DMS53 (cell line): ENCODE data around the gene PDE7B.

Source experiments
- DNase-seq: peaks from one replicate; lab custom pipeline; 2025; lab: John Stamatoyannopoulos, UW

Gene PDE7B

DNA sequence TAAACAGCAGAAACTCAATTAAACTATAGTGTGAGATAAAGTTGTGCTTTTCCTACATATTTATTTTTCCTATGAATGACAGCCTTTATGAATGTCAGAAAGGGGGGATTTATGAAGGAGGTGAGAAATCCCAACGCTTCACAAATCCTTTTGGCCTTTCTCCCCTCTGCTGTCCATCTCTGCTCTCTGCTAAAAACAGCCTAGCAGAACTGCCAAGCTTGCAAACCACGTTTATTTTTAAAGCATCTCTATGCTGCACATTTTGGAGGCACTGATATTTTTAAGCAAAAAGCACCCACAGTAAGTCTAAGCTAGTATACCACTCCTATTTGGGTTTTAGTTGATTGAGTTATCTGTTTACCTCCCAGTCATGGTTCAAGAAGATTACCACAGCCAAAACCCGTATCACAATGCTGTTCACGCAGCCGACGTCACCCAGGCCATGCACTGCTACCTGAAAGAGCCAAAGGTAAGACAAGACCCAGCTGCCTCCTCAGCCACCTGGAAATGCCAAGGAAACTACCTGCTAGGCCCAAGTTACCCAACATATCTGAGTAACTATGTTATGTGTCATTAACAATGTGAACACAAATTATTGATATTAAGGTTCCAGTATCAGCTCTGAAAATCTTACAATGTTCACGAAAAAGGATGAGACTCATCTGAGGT lies 302.3 kb downstream of the PDE7B start:
- DNase-seq = no peak

- no peak for DNase-seq
Observed at GRCh38 chr6:136155191-136155590, 303.7 kb downstream of the PDE7B start.

GRCh38 chr6:136157743-136158142 lies 306.2 kb downstream of the PDE7B start:
- DNase-seq = no peak

DNA sequence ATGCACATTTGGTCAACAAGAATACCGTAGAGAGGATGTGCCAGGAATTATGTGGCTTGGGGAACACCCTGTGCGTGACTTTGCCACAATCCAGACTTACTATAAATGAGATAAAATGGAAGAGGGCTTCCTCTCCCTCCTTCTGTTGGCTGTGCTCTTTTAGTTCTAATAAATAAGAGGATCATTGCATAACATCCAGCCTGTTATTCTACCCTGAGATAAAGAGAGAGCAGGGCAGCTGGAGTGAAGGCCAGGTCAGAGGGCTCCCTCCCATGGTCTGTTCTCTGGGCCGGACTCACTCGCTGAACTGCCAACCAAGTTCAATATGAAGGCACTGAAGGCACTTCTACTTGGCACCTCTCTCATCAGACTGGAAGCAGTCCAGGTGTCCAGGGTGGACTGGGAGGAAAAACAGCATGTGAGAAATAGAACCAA lies 306.9 kb downstream of the PDE7B start:
- DNase-seq = no peak

GRCh38 chr6:136158971-136159370 lies 307.5 kb downstream of the PDE7B start:
- DNase-seq = no peak

DNA sequence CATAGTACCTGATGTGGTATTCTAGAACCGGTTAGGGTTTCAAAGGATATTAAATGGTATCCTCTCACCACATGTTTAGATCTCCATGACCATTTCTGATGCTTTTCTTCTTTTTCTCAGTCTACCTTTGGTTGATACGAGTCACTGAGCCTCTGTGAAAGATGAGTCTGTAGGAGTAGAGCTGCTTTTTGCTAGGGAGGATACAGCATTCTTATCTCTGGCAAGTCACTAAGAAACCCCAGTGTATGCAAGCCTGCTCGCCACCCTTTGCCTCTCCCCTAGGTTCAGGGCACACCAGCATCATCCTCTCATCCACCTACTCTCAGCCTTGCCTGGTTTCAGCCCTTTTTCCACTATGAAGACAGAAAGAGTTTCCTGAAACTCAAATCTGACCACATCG lies 308.7 kb downstream of the PDE7B start:
- no peak for DNase-seq

DNA sequence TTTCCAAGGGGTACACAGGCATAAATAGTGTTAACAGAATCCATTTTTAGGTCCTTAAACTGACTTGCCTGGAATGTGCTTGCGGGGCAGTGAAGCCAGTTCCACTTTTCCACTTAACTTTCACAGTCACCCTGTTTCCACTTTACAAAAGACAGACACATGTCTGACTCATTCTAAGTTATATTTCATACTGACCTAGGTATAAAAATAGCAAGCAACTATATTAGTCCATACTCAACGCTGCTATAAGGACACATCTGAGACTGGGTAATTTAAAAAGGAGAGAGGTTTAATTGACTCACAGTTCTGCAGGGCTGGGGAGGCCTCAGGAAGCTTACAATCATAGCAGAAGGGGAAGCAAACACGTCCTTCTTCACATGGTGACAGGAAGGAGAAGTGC lies 310.4 kb downstream of the PDE7B start:
- no peak for DNase-seq

DNA sequence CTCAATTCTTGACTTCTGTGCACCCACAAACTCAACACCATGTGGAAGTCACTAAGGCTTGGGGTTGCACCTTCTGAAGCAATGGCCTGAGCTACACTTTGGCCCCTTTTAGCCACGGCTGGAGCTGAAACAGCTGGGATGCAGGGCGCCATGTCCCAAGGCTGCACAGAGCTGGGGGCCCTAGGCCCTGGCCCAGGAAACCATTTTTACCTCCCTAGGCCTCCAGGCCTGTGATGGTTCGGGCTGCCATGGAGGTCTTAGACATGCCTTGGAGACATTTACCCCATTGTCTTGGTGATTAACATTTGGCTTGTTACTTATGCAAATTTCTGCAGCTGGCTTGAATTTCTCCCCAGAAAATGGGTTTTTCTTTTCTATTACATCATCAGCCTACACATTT lies 311.8 kb downstream of the PDE7B start:
- no peak for DNase-seq

- DNase-seq = no peak
Observed at GRCh38 chr6:136166815-136167214, 315.3 kb downstream of the PDE7B start.

- DNase-seq = no peak
Observed at GRCh38 chr6:136169394-136170148, 318.1 kb downstream of the PDE7B start.

DNA sequence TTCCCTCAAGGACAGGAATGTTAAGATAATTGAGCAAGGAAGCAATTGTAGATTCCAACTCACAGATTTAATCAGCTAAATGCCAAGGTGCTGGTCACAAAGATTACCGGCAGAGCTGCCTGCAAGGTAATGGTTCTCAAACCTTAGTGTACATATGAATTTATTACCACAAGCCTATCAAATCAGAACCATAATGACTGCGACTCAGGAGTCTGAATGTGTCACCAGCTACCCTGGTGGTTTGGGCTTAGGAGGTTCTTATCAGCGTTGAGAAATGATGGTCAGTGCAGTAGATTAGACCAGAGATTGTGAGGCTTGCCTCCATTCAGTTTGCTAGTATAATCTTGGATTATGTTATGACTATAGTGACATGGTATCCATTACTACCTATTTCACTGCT lies 319.7 kb downstream of the PDE7B start:
- DNase-seq = no peak

DNA sequence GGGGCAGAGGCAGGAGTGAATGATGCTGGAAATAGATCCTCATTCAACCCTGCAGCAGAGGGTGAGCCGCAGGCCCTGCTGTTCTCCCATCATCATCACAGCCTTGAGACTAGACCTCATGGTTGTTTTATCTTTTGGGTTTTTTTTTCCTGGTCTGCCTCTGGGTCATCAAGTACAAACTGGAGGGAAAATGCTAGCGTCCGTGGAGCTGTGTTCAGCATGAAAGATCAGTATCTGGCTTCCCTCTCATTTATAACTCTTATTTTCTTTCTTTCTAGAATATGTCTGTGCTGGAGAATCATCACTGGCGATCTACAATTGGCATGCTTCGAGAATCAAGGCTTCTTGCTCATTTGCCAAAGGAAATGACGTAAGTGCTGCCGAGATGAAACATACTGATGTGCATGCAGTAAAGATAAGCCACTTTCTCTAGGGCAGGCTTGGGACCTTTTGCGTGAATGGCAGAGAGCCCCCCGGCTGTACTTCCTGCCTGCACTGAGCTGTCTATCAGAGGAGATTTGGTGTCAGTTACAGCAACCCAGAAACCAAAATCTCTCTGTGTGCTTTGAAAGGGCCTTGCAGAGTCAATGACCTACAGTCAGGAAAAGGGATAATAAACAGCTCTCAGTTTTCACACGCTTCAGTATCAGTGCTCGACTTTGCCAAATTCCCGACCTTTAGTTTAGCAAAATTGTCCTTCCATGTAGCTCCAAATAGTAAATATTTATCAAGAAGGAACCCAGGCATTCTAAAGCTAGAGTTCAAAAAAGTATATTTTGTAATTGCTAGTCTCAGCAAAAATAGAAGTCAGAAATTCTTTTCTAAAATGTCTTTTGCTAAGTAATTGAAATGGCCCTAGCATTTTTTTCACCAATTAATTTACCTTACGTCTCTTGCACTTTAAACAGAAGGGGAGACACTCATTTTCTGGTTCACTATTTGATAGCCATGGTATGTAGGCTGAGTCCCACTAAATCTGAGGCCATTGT lies 322.3 kb downstream of the PDE7B start:
- DNase-seq = no peak

DNA sequence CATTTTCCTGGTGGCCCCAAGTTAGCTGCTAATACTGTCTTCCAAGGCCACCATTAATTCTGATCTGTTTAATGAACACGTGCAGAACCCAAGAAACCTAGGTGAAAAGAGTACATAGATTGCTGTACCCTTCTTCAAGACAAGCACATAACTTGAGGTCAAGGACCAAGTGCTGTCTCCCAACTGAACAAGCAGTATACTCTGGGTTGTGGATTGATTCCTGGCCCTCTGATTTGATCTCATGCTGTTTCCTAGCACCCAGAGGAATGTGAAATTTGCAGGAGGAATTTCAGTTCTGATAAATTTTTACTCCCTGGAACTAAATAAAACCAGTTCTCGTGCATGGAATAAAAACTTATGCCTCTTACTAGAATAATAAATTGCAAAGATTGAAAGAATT lies 323.0 kb downstream of the PDE7B start:
- no peak for DNase-seq

DNA sequence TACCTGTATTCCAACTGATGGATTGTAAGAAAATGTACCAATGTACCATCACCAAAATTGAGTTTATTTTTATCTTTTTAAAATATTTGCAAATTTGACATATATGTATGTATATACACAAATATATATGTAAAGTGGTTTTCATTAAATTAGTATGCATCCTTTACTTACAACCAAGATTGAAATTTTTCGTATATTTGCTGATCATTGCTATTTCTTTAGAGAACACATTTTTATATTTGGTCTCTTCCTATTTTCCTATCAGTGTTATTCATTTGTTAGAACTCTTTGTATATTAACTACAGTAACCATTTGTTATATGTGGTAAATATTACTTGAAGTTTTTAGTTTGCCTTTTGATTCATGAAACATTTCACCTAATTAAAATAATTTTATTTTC lies 324.4 kb downstream of the PDE7B start:
- no peak for DNase-seq

DNA sequence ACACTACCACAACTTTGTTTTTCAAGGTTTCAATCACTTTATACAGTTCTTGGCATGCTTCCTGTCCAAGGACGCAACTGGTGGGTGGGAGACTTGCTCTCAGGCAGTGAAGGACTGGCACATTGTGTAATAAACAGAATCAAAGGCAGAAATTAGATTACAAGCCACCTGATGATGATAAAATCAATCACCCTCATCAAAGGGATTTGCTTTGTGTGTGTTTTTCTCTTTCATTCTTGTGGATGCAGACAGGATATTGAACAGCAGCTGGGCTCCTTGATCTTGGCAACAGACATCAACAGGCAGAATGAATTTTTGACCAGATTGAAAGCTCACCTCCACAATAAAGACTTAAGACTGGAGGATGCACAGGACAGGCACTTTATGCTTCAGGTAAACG lies 327.2 kb downstream of the PDE7B start:
- DNase-seq = no peak

- peak; percentile 3 for DNase-seq
Observed at GRCh38 chr6:136180704-136181511, 329.4 kb downstream of the PDE7B start.

DNA sequence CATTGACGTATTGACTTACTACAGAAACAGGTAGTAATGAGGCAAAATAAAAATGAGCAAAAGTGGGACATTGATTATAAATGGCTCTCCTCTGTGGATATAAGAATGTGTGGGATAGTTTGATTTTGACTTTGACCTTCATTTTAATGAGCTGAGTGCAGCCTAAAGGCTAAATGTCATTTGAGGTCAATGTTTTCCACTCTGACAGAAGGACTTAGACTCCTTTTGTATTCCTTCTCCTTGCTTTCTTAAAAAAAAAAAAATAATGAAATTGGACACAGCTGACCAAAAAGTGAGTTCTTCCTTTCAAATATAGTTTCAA lies 330.0 kb downstream of the PDE7B start:
- DNase-seq = no peak

DNA sequence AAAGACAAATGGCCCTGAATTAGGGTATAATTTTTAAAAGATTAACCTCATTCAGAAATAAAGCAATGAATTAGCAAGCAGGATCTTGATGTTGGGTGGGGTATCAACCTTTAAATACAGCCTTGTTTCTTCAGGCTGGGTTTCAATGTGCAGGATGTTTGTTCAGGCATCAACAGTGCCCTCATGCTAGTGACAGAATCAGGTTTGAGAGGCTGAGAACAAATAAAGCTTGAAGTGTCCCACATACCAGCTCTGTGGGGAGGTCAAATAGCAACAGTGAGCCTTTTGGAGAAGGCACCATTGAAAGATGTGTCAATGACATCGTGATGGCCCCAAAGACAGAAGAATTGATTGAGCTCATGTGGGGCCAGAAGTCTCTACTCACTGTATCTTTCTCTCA lies 330.4 kb downstream of the PDE7B start:
- peak; percentile 53 for DNase-seq

DNA sequence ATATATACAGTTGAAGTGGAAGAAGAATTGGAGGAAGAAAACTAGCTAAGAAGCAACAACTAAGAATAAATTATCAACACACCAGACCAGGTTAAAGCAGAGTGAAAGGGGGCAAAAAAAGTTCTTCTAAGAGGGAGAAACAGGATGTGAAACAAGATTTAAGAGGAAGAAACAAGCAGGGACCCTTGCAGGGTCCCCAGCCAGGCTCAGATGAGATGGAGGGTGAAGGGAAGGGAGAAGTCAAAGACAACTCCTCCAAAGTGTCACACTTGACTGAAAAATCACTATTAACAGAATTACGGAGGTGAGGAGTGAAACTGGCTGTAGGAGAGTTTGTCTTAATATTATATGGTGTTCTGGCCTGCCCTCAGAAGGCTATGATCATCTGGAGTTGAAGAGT lies 333.2 kb downstream of the PDE7B start:
- DNase-seq = no peak

- no peak for DNase-seq
Observed at GRCh38 chr6:136186363-136186762, 334.9 kb downstream of the PDE7B start.

GRCh38 chr6:136188486-136188885 lies 337.0 kb downstream of the PDE7B start:
- DNase-seq = no peak

DNA sequence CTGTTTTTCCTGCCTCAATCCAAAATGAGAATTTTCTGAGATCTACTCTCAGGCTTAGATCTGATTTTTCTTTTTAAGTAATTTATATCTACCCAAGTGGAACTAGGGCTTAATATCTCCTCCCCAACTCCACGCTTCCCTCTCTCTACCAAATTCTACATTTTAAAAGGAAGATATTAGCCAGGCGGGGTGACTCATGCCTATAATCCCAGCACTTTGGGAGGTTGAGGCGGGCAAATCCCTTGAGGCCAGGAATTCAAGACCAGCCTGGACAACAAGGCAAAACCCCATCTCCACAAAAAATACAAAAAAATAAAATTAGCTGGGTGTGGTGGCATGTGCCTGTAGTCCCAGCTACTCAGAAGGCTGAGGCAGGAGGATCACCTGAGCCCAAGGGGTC lies 337.6 kb downstream of the PDE7B start:
- DNase-seq = no peak
